ENCODE results near the gene ABLIM2. TPM values are rescaled to one million over a fixed set of nuclear protein-coding genes. Genes with fewer than 3 reads are reported as not detected.

The ABLIM2 gene
- total and polyA plus RNA-seq, 2 of the 8 experiments (the other 6 are each of a cell fraction or from before 2014, with no cell fraction given) = 2.8 to 3.0 TPM

DNA sequence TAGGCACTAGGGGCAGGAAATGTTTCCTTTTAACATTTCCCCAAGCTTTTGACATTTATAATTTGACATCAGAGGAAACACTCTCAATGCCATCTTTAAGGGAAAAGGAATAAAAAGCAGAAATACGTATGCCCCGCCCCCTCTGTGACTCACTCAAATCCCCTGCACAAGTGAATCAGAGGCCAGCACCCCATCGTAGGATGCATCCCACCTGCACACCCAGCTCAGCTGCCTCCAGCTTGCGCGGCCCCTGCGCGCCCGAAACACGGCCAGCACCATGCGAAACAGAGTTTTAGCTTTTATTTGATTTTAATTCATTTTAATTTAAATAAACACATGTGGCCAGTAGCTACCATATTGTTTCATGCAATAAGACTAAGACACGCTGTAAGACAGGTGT, 29.5 kb downstream of the ABLIM2 start (continued):
- TF ChIP-seq, protein P1, sequence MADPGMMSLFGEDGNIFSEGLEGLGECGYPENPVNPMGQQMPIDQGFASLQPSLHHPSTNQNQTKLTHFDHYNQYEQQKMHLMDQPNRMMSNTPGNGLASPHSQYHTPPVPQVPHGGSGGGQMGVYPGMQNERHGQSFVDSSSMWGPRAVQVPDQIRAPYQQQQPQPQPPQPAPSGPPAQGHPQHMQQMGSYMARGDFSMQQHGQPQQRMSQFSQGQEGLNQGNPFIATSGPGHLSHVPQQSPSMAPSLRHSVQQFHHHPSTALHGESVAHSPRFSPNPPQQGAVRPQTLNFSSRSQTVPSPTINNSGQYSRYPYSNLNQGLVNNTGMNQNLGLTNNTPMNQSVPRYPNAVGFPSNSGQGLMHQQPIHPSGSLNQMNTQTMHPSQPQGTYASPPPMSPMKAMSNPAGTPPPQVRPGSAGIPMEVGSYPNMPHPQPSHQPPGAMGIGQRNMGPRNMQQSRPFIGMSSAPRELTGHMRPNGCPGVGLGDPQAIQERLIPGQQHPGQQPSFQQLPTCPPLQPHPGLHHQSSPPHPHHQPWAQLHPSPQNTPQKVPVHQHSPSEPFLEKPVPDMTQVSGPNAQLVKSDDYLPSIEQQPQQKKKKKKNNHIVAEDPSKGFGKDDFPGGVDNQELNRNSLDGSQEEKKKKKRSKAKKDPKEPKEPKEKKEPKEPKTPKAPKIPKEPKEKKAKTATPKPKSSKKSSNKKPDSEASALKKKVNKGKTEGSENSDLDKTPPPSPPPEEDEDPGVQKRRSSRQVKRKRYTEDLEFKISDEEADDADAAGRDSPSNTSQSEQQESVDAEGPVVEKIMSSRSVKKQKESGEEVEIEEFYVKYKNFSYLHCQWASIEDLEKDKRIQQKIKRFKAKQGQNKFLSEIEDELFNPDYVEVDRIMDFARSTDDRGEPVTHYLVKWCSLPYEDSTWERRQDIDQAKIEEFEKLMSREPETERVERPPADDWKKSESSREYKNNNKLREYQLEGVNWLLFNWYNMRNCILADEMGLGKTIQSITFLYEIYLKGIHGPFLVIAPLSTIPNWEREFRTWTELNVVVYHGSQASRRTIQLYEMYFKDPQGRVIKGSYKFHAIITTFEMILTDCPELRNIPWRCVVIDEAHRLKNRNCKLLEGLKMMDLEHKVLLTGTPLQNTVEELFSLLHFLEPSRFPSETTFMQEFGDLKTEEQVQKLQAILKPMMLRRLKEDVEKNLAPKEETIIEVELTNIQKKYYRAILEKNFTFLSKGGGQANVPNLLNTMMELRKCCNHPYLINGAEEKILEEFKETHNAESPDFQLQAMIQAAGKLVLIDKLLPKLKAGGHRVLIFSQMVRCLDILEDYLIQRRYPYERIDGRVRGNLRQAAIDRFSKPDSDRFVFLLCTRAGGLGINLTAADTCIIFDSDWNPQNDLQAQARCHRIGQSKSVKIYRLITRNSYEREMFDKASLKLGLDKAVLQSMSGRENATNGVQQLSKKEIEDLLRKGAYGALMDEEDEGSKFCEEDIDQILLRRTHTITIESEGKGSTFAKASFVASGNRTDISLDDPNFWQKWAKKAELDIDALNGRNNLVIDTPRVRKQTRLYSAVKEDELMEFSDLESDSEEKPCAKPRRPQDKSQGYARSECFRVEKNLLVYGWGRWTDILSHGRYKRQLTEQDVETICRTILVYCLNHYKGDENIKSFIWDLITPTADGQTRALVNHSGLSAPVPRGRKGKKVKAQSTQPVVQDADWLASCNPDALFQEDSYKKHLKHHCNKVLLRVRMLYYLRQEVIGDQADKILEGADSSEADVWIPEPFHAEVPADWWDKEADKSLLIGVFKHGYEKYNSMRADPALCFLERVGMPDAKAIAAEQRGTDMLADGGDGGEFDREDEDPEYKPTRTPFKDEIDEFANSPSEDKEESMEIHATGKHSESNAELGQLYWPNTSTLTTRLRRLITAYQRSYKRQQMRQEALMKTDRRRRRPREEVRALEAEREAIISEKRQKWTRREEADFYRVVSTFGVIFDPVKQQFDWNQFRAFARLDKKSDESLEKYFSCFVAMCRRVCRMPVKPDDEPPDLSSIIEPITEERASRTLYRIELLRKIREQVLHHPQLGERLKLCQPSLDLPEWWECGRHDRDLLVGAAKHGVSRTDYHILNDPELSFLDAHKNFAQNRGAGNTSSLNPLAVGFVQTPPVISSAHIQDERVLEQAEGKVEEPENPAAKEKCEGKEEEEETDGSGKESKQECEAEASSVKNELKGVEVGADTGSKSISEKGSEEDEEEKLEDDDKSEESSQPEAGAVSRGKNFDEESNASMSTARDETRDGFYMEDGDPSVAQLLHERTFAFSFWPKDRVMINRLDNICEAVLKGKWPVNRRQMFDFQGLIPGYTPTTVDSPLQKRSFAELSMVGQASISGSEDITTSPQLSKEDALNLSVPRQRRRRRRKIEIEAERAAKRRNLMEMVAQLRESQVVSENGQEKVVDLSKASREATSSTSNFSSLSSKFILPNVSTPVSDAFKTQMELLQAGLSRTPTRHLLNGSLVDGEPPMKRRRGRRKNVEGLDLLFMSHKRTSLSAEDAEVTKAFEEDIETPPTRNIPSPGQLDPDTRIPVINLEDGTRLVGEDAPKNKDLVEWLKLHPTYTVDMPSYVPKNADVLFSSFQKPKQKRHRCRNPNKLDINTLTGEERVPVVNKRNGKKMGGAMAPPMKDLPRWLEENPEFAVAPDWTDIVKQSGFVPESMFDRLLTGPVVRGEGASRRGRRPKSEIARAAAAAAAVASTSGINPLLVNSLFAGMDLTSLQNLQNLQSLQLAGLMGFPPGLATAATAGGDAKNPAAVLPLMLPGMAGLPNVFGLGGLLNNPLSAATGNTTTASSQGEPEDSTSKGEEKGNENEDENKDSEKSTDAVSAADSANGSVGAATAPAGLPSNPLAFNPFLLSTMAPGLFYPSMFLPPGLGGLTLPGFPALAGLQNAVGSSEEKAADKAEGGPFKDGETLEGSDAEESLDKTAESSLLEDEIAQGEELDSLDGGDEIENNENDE (IDR thresholded peaks at IDR 0.05; ENCODE audit: insufficient replicate concordance, low read length) = no peak
- no peak for TF ChIP-seq TEAD4 (IDR thresholded peaks at IDR 0.05; ENCODE audit: low read depth, low read length)
- TF ChIP-seq SRF (IDR thresholded peaks at IDR 0.05; ENCODE audit: low read depth, low read length) = no peak
- TF ChIP-seq POLR2A (IDR thresholded peaks at IDR 0.05; ENCODE audit: control extremely low read depth in 1 of 2, low read depth in 2 of 2, low read length in 2 of 2) = no peak
- no peak for TF ChIP-seq FOSL1 (IDR thresholded peaks at IDR 0.05; ENCODE audit: insufficient read depth, low read depth, low read length)

Data from H1 (cell line).